ENCODE data around the gene SHMT2. TPM values are rescaled to one million over a fixed set of nuclear protein-coding genes. Genes with fewer than 3 reads are reported as not detected.
A peak's percentile ranks its signal among the peaks of the same experiment; 100 is the strongest.

SHMT2 gene
- total and polyA plus RNA-seq, 2 of the 13 experiments (the other 11 are each of a cell fraction or from before 2014, with no cell fraction given): 181 to 393 TPM

GRCh38 chr12:57238854-57239554 lies 9.5 kb downstream of the SHMT2 start (continued):
- TF ChIP-seq ZC3H4 (CRISPR knock-in tag; IDR thresholded peaks at IDR 0.05; ENCODE audit: borderline replicate concordance): no peak
- peak; percentile 53; the same call in 1 of the 2 replicates for TF ChIP-seq ISL2 (CRISPR knock-in tag; IDR thresholded peaks at IDR 0.05)
- no peak for TF ChIP-seq EHMT2 (IDR thresholded peaks at IDR 0.05; ENCODE audit: borderline replicate concordance, low read depth, low read length)
- no peak for TF ChIP-seq ZNF75D (CRISPR knock-in tag; IDR thresholded peaks at IDR 0.05; ENCODE audit: borderline replicate concordance)
- no peak for TF ChIP-seq EZH2 (conservative IDR thresholded peaks at IDR 0.05; ENCODE audit: low read depth, low read length)
- TF ChIP-seq, protein P1, sequence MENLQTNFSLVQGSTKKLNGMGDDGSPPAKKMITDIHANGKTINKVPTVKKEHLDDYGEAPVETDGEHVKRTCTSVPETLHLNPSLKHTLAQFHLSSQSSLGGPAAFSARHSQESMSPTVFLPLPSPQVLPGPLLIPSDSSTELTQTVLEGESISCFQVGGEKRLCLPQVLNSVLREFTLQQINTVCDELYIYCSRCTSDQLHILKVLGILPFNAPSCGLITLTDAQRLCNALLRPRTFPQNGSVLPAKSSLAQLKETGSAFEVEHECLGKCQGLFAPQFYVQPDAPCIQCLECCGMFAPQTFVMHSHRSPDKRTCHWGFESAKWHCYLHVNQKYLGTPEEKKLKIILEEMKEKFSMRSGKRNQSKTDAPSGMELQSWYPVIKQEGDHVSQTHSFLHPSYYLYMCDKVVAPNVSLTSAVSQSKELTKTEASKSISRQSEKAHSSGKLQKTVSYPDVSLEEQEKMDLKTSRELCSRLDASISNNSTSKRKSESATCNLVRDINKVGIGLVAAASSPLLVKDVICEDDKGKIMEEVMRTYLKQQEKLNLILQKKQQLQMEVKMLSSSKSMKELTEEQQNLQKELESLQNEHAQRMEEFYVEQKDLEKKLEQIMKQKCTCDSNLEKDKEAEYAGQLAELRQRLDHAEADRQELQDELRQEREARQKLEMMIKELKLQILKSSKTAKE (CRISPR knock-in tag; IDR thresholded peaks at IDR 0.05; ENCODE audit: borderline replicate concordance): no peak
- TF ChIP-seq ETV6 (CRISPR knock-in tag; conservative IDR thresholded peaks at IDR 0.05): 0 out of 2 replicates have a peak, but pooled peaks have one; percentile 50
- TF ChIP-seq RXRB (CRISPR knock-in tag; IDR thresholded peaks at IDR 0.05; ENCODE audit: borderline replicate concordance): peak; percentile 58; the same call in 1 of the 2 replicates
- TF ChIP-seq SMC3 (IDR thresholded peaks at IDR 0.05; ENCODE audit: low read length): peak; percentile 31; the same call in 1 of the 2 replicates
- no peak for TF ChIP-seq NFKBIZ (CRISPR knock-in tag; IDR thresholded peaks at IDR 0.05)
- no peak for TF ChIP-seq EED (CRISPR knock-in tag; IDR thresholded peaks at IDR 0.05)
- peak; percentile 33; the same call in 1 of the 2 replicates for TF ChIP-seq FOXK1 (CRISPR knock-in tag; IDR thresholded peaks at IDR 0.05; ENCODE audit: borderline replicate concordance, low read depth)
- no peak for TF ChIP-seq RNF219 (CRISPR knock-in tag; IDR thresholded peaks at IDR 0.05)
- no peak for TF ChIP-seq ZNF781 (CRISPR knock-in tag; IDR thresholded peaks at IDR 0.05; ENCODE audit: borderline replicate concordance, not compliant biosample characterization)
- TF ChIP-seq, protein P2, sequence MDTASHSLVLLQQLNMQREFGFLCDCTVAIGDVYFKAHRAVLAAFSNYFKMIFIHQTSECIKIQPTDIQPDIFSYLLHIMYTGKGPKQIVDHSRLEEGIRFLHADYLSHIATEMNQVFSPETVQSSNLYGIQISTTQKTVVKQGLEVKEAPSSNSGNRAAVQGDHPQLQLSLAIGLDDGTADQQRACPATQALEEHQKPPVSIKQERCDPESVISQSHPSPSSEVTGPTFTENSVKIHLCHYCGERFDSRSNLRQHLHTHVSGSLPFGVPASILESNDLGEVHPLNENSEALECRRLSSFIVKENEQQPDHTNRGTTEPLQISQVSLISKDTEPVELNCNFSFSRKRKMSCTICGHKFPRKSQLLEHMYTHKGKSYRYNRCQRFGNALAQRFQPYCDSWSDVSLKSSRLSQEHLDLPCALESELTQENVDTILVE (CRISPR knock-in tag; IDR thresholded peaks at IDR 0.05): no peak; the same call in 1 of the 2 replicates
- peak; percentile 76; the same call in 1 of the 2 replicates for TF ChIP-seq ZSCAN21 (CRISPR knock-in tag; IDR thresholded peaks at IDR 0.05; ENCODE audit: borderline replicate concordance)
- TF ChIP-seq, protein P3, sequence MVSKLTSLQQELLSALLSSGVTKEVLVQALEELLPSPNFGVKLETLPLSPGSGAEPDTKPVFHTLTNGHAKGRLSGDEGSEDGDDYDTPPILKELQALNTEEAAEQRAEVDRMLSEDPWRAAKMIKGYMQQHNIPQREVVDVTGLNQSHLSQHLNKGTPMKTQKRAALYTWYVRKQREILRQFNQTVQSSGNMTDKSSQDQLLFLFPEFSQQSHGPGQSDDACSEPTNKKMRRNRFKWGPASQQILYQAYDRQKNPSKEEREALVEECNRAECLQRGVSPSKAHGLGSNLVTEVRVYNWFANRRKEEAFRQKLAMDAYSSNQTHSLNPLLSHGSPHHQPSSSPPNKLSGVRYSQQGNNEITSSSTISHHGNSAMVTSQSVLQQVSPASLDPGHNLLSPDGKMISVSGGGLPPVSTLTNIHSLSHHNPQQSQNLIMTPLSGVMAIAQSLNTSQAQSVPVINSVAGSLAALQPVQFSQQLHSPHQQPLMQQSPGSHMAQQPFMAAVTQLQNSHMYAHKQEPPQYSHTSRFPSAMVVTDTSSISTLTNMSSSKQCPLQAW (CRISPR knock-in tag; IDR thresholded peaks at IDR 0.05): no peak
- TF ChIP-seq MYPOP (CRISPR knock-in tag; IDR thresholded peaks at IDR 0.05): peak; percentile 86
- no peak for TF ChIP-seq ZSCAN9 (CRISPR knock-in tag; IDR thresholded peaks at IDR 0.05; ENCODE audit: borderline replicate concordance)
- TF ChIP-seq CREB1 (IDR thresholded peaks at IDR 0.05): no peak
- no peak for TF ChIP-seq CREB1 (CRISPR knock-in tag; IDR thresholded peaks at IDR 0.05)

All from HepG2 (cell line).